Fibroblast of upper back skin (primary cell): ENCODE measurements around the gene FN1.

Source experiments
- DNase-seq: peaks from one replicate; pipeline ENCODE4 v3.0.0-alpha.2; 2013

FN1 gene

GRCh38 chr2:215435870-215436704 lies at the start of gene FN1:
FN1 (minus strand) TSS chr2:215436068; CDS start chr2:215435802, 266 bp downstream.
- peak; percentile 100 for DNase-seq

GRCh38 chr2:215485032-215485431 lies 49.2 kb upstream of the FN1 start:
- no peak for DNase-seq

- no peak for DNase-seq
Observed at GRCh38 chr2:215484570-215484969, 48.7 kb upstream of the FN1 start.

- no peak for DNase-seq
Observed at GRCh38 chr2:215483431-215483830, 47.6 kb upstream of the FN1 start.

- no peak for DNase-seq
Observed at GRCh38 chr2:215479536-215480240, 43.8 kb upstream of the FN1 start.

- DNase-seq = peak; percentile 32
Observed at GRCh38 chr2:215479121-215479520, 43.3 kb upstream of the FN1 start.

- peak; percentile 48 for DNase-seq
Observed at GRCh38 chr2:215476424-215476823, 40.6 kb upstream of the FN1 start.

- peak; percentile 36 for DNase-seq
Observed at GRCh38 chr2:215466097-215466909, 30.4 kb upstream of the FN1 start.

GRCh38 chr2:215465256-215465655 lies 29.4 kb upstream of the FN1 start:
- DNase-seq = no peak

- DNase-seq = peak; percentile 72
Observed at GRCh38 chr2:215461836-215462532, 26.1 kb upstream of the FN1 start.

GRCh38 chr2:215460682-215461382 lies 25.0 kb upstream of the FN1 start:
- peak; percentile 98 for DNase-seq

- DNase-seq = no peak
Observed at GRCh38 chr2:215455958-215456357, 20.1 kb upstream of the FN1 start.

GRCh38 chr2:215454519-215455246 lies 18.8 kb upstream of the FN1 start:
- peak; percentile 54 for DNase-seq

GRCh38 chr2:215452725-215453124 lies 16.9 kb upstream of the FN1 start:
- DNase-seq = no peak

GRCh38 chr2:215451012-215451756 lies 15.3 kb upstream of the FN1 start:
- DNase-seq = peak; percentile 86

- DNase-seq = no peak
Observed at GRCh38 chr2:215450188-215451011, 14.5 kb upstream of the FN1 start.

- DNase-seq = no peak
Observed at GRCh38 chr2:215447673-215448081, 11.8 kb upstream of the FN1 start.

- DNase-seq = no peak
Observed at GRCh38 chr2:215447056-215447455, 11.2 kb upstream of the FN1 start.

- no peak for DNase-seq
Observed at GRCh38 chr2:215442401-215442787, 6.5 kb upstream of the FN1 start.
